SK-N-SH (cell line): Measurements from ENCODE around the gene TARDBP.

ENCODE experiments used
- CTCF ChIP-seq: fragments of 200-600 bp; sonication (generic); IDR thresholded peaks from 2 replicates; pipeline ENCODE4 v1.6.1; 2017; ENCODE audit warnings: antibody characterized with exemption, mild to moderate bottlenecking, moderate library complexity
- EP300 ChIP-seq, 2 experiments: IDR thresholded peaks; 2 replicates each; pipeline versions ENCODE4 v1.4.0 to v1.6.1; 2012; ENCODE audit warnings: borderline replicate concordance in 1 of 2, low read depth in 1 of 2, low read length in 1 of 2
- EZH2phosphoT487 ChIP-seq: fragments of 200-600 bp; sonication (generic); IDR thresholded peaks from 2 replicates; pipeline ENCODE4 v1.6.1; 2017; ENCODE audit warnings: low read depth, mixed run types, mild to moderate bottlenecking, antibody characterized with exemption, moderate library complexity, borderline replicate concordance
- GABPA ChIP-seq: IDR thresholded peaks from 2 replicates; pipeline ENCODE4 v1.4.0; 2012; ENCODE audit warnings: low read depth, mild to moderate bottlenecking
- NFIC ChIP-seq: IDR thresholded peaks from 2 replicates; pipeline ENCODE4 v1.4.0; 2012; ENCODE audit warnings: borderline replicate concordance
- RCOR1 ChIP-seq: fragments of 150-350 bp; IDR thresholded peaks from 2 replicates; pipeline ENCODE4 v1.6.1; 2017; ENCODE audit warnings: antibody characterized with exemption, low read length
- REST ChIP-seq: IDR thresholded peaks from 2 replicates; pipeline ENCODE4 v1.6.1; 2012; ENCODE audit warnings: mild to moderate bottlenecking, low read depth, low read length, moderate library complexity
- SIN3A ChIP-seq: IDR thresholded peaks from 2 replicates; pipeline ENCODE4 v1.6.1; 2012; ENCODE audit warnings: low read depth, mild to moderate bottlenecking, low read length, moderate library complexity, borderline replicate concordance
- SMC3 ChIP-seq: IDR thresholded peaks from 2 replicates; pipeline ENCODE4 v1.6.1; 2012; ENCODE audit warnings: low read depth, low read length, improper control_type of control experiment
- USF1 ChIP-seq: IDR thresholded peaks from 2 replicates; pipeline ENCODE4 v1.4.0; 2012; ENCODE audit warnings: low read depth, borderline replicate concordance
- USF2 ChIP-seq: fragments of 150-350 bp; IDR thresholded peaks from 2 replicates; pipeline ENCODE4 v1.6.1; 2017; ENCODE audit warnings: antibody characterized with exemption, low read length, low read depth, borderline replicate concordance
- YY1 ChIP-seq: IDR thresholded peaks from 2 replicates; pipeline ENCODE4 v1.4.0; 2012; ENCODE audit warnings: low read depth, mild to moderate bottlenecking

- TF ChIP-seq USF2 (no peak), CTCF (no peak), GABPA (no peak), NFIC (no peak), EP300 (IDR thresholded peaks at IDR 0.05; ENCODE audit: borderline replicate concordance in 1 of 2, low read depth in 1 of 2, low read length in 1 of 2) (no peak), USF1 (no peak), RCOR1 (no peak), REST (no peak), SMC3 (no peak), SIN3A (no peak), YY1 (no peak), EZH2phosphoT487 (no peak)
Measured at GRCh38 chr1:11068600-11069473, 56.4 kb downstream of the TARDBP start.
